ENCODE measurements around the gene TSPAN31. TPM values are rescaled to one million over a fixed set of nuclear protein-coding genes. Genes with fewer than 3 reads are reported as not detected.

Gene TSPAN31
- total RNA-seq, 1 donor from 2014 or later = 32.8 TPM

Small RNAs within 50 kb of the gene (microRNA-seq; reads per million reads assigned to microRNA genes)
- gene MIR6759 (ENCODE audit: borderline number of aligned reads) = not detected

Other genes starting within 250 kb of the TSPAN31 start
- gene DDIT3, start 224.5 kb upstream of the TSPAN31 start, total RNA-seq = 22.2 TPM
- 35.2 TPM for gene MBD6, start 222.2 kb upstream of the TSPAN31 start, total RNA-seq
- gene DCTN2, start 197.8 kb upstream of the TSPAN31 start, total RNA-seq = 89.2 TPM
- gene KIF5A, start 195.0 kb upstream of the TSPAN31 start, total RNA-seq = 0.12 TPM
- gene PIP4K2C, start 153.8 kb upstream of the TSPAN31 start, total RNA-seq = 11.9 TPM
- 21.4 TPM for gene DTX3, start 140.2 kb upstream of the TSPAN31 start, total RNA-seq
- gene ARHGEF25, start 133.6 kb upstream of the TSPAN31 start, total RNA-seq = 11.9 TPM
- gene B4GALNT1, start 111.8 kb upstream of the TSPAN31 start, total RNA-seq = 5.1 TPM
- 104 TPM for gene OS9, start 50.9 kb upstream of the TSPAN31 start, total RNA-seq
- gene AGAP2, start 6.3 kb upstream of the TSPAN31 start, total RNA-seq = 7.5 TPM
- gene CDK4, start 7.3 kb downstream of the TSPAN31 start, total RNA-seq = 42.1 TPM
- 15.6 TPM for gene MARCHF9, start 10.1 kb downstream of the TSPAN31 start, total RNA-seq
- gene CYP27B1, start 22.0 kb downstream of the TSPAN31 start, total RNA-seq = not detected
- gene METTL1, start 27.1 kb downstream of the TSPAN31 start, total RNA-seq = 7.5 TPM
- 1.6 TPM for gene EEF1AKMT3, start 27.6 kb downstream of the TSPAN31 start, total RNA-seq
- gene TSFM, start 37.7 kb downstream of the TSPAN31 start, total RNA-seq = 52.4 TPM
- 2.4 TPM for gene AVIL, start 73.7 kb downstream of the TSPAN31 start, total RNA-seq
- gene CTDSP2, start 101.7 kb downstream of the TSPAN31 start, total RNA-seq = 104 TPM
- gene ATP23, start 196.5 kb downstream of the TSPAN31 start, total RNA-seq = 8.3 TPM

Measured in left ventricle myocardium superior (tissue), 1 donor.